Measurements from ENCODE around the gene PBX4. TPM values are rescaled to one million over a fixed set of nuclear protein-coding genes. Genes with fewer than 3 reads are reported as not detected.

PBX4 gene
- total and polyA plus RNA-seq, 2 experiments from 2014 or later: 3.2 to 4.3 TPM

DNA sequence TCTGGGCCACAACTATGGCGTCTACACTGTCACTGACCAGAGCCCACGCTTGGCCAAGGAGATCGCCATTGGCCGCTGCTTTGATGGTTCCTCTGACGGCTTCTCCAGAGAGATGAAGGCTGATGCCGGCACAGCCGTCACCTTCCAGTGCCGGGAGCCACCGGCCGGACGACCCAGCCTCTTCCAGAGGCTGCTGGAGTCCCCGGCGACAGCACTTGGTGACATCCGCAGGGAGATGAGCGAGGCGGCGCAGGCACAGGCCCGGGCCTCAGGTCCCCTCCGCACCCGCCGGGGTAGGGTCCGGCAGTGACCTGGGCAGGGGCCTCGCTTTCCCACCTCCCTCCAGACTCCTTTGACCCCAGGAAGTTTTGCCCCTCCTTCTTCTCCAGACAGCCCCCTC, 72.8 kb downstream of the PBX4 start:
- no peak overlapping the region for H3K4me3 ChIP-seq
- no peak overlapping the region for H3K27ac ChIP-seq
- WGBS (ENCODE audit: low lambda C conversion rate, missing lambda C conversion rate): 96% methylated on average over 23 of the region's 23 CpGs
- TF ChIP-seq, protein P1, sequence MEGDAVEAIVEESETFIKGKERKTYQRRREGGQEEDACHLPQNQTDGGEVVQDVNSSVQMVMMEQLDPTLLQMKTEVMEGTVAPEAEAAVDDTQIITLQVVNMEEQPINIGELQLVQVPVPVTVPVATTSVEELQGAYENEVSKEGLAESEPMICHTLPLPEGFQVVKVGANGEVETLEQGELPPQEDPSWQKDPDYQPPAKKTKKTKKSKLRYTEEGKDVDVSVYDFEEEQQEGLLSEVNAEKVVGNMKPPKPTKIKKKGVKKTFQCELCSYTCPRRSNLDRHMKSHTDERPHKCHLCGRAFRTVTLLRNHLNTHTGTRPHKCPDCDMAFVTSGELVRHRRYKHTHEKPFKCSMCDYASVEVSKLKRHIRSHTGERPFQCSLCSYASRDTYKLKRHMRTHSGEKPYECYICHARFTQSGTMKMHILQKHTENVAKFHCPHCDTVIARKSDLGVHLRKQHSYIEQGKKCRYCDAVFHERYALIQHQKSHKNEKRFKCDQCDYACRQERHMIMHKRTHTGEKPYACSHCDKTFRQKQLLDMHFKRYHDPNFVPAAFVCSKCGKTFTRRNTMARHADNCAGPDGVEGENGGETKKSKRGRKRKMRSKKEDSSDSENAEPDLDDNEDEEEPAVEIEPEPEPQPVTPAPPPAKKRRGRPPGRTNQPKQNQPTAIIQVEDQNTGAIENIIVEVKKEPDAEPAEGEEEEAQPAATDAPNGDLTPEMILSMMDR (IDR thresholded peaks at IDR 0.05; ENCODE audit: poor library complexity): no peak
- TF ChIP-seq EZH2phosphoT487 (IDR thresholded peaks at IDR 0.05; ENCODE audit: low read depth, severe bottlenecking, unreplicated experiment): no peak
- no peak overlapping the region for H3K4me2 ChIP-seq
- no peaks in the 10 kb centered on the region for H4K20me1 ChIP-seq (ENCODE audit: insufficient read depth, poor library complexity, severe bottlenecking)
- H2AFZ ChIP-seq: no peak overlapping the region
- H3K79me2 ChIP-seq: no peaks in the 10 kb centered on the region
- H3K9me3 ChIP-seq (ENCODE audit: low read depth): no peaks in the 10 kb centered on the region
- H3K4me1 ChIP-seq (ENCODE audit: insufficient read depth): peaks cover 6% of the 10 kb centered on the region
- DNase-seq (ENCODE audit: low spot score): no peak
- H3K9me2 ChIP-seq (replicated peaks; ENCODE audit: insufficient read depth): no peaks in the 10 kb centered on the region
- H3K36me3 ChIP-seq (replicated peaks; ENCODE audit: insufficient read depth, low read depth): no peaks in the 10 kb centered on the region
- H3K27me3 ChIP-seq: no peaks in the 10 kb centered on the region

DNA sequence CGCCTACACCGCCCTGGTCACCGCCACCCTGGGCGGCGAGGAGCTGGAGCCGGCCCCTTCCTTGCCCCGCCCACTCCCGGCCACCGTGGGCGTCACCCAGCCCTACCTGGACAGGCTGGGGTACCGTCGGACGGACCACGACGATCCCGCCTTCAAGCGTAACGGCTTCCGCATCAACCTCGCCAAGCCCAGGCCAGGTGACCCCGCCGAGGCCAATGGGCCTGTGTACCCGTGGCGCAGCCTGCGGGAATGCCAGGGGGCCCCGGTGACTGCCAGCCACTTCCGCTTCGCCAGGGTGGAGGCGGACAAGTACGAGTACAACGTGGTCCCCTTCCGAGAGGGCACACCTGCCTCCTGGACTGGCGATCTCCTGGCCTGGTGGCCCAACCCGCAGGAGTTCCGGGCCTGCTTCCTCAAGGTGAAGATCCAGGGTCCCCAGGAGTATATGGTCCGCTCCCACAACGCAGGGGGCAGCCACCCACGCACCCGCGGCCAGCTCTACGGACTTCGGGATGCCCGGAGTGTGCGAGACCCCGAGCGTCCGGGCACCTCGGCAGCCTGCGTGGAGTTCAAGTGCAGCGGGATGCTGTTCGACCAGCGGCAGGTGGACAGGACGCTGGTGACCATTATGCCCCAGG, 73.4 kb downstream of the PBX4 start:
- Histone ChIP-seq H3K27me3 (no peaks in the 10 kb centered on the region), H2AFZ (no peak overlapping the region), H3K27ac (no peak overlapping the region), H3K9me3 (ENCODE audit: low read depth) (no peaks in the 10 kb centered on the region), H3K4me3 (no peak overlapping the region), H3K4me1 (ENCODE audit: insufficient read depth) (no peaks in the 10 kb centered on the region), H3K79me2 (no peaks in the 10 kb centered on the region), H3K4me2 (no peak overlapping the region), H4K20me1 (ENCODE audit: insufficient read depth, poor library complexity, severe bottlenecking) (no peaks in the 10 kb centered on the region), H3K36me3 (replicated peaks; ENCODE audit: insufficient read depth, low read depth) (no peaks in the 10 kb centered on the region), H3K9me2 (replicated peaks; ENCODE audit: insufficient read depth) (no peaks in the 10 kb centered on the region)
- 98% methylated on average over 43 of the region's 53 CpGs for WGBS (ENCODE audit: low lambda C conversion rate, missing lambda C conversion rate)
- DNase-seq (ENCODE audit: low spot score): no peak
- TF ChIP-seq EZH2phosphoT487 (IDR thresholded peaks at IDR 0.05; ENCODE audit: low read depth, severe bottlenecking, unreplicated experiment): no peak
- TF ChIP-seq, protein P1 (IDR thresholded peaks at IDR 0.05; ENCODE audit: poor library complexity): no peak
- no peak for TF ChIP-seq EZH2 (IDR thresholded peaks at IDR 0.05; ENCODE audit: borderline replicate concordance)

DNA sequence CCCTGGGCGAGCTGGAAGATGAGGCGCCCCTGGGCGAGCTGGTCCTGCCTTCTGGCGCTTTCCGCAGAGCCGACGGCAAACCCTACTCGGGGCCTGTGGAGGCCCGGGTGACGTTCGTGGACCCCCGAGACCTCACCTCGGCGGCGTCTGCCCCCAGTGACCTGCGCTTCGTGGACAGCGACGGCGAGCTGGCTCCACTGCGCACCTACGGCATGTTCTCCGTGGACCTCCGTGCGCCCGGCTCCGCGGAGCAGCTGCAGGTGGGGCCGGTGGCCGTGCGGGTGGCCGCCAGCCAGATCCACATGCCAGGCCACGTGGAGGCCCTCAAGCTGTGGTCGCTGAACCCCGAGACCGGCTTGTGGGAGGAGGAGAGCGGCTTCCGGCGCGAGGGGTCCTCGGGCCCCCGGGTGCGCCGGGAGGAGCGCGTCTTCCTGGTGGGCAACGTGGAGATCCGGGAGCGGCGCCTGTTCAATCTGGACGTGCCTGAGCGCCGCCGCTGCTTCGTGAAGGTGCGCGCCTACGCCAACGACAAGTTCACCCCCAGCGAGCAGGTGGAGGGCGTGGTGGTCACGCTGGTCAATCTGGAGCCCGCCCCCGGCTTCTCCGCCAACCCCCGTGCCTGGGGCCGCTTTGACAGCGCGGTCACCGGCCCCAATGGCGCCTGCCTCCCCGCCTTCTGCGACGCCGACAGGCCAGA, 74.1 kb downstream of the PBX4 start:
- 98% methylated on average over 61 of the region's 75 CpGs for WGBS (ENCODE audit: low lambda C conversion rate, missing lambda C conversion rate)
- no peak overlapping the region for H2AFZ ChIP-seq
- no peak for TF ChIP-seq EZH2phosphoT487 (IDR thresholded peaks at IDR 0.05; ENCODE audit: low read depth, severe bottlenecking, unreplicated experiment)
- TF ChIP-seq EZH2 (IDR thresholded peaks at IDR 0.05; ENCODE audit: borderline replicate concordance): no peak
- TF ChIP-seq, protein P1 (IDR thresholded peaks at IDR 0.05; ENCODE audit: poor library complexity): no peak
- H3K9me2 ChIP-seq (replicated peaks; ENCODE audit: insufficient read depth): no peaks in the 10 kb centered on the region
- H3K4me1 ChIP-seq (ENCODE audit: insufficient read depth): no peaks in the 10 kb centered on the region
- DNase-seq (ENCODE audit: low spot score): no peak
- H3K36me3 ChIP-seq (replicated peaks; ENCODE audit: insufficient read depth, low read depth): no peaks in the 10 kb centered on the region
- H3K27me3 ChIP-seq: no peaks in the 10 kb centered on the region
- H4K20me1 ChIP-seq (ENCODE audit: insufficient read depth, poor library complexity, severe bottlenecking): no peaks in the 10 kb centered on the region
- no peak overlapping the region for H3K4me3 ChIP-seq
- H3K9me3 ChIP-seq (ENCODE audit: low read depth): no peaks in the 10 kb centered on the region
- no peak overlapping the region for H3K27ac ChIP-seq
- H3K4me2 ChIP-seq: no peak overlapping the region
- no peaks in the 10 kb centered on the region for H3K79me2 ChIP-seq

Measured in hepatocyte (in vitro differentiated cells).